ENCODE results near the gene GNA15. TPM values are rescaled to one million over a fixed set of nuclear protein-coding genes. Genes with fewer than 3 reads are reported as not detected.

Gene GNA15
- total and polyA plus RNA-seq, 2 donors (not counting 3 experiments of a cell fraction or from before 2014, with no cell fraction given), result 0.17 TPM; not detected in 1

DNA sequence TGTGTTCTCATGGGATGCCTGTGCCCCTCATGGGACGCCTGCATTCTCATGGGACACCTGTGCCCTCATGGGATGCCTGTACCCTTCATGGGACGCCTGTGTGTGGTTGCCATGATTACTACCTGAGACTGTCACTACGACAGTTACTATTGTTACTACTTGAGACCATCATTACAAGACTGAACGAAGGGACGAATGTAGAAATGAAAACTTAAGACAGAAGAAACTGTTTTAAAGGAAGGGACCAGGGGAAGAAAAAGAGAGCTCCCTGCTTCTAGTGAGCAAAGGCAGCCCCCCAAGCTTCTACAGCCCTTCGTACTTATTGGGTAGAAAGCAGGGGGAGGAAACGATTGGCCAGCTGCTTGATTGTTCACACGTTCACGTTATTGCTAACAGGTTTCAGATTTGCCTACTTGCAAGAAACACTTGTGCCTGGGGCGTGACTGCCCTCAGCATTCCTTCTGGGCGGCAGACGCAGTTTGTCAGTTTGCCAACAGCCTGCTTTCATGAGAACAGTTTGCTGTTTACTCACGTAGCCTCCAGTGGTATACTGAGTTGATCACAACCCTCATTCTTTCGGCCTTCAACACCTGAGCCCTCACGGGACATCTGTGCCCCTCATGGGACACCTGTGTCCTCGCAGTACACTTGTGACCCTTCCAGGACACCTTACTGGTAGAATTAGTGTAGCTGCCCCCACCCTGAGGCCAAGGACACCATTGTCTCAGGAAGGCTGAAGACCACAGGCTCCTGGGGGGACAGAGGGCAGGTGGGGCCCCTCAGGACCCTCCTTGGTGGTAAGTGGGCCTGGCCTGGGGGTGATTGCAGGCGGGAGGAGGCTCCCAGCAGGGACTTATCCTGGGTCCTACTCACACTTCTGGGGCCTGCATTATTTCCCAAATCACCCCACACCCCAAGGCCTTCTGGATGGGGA is 40.2 kb downstream of the GNA15 start:
- Histone ChIP-seq H3K9me3 (replicated peaks; ENCODE audit: control insufficient read depth, insufficient read depth, low read length) (no peaks in the 10 kb centered on the region), H3K9ac (replicated peaks; ENCODE audit: extremely low read depth, insufficient read depth, low read length) (no peak overlapping the region), H2AFZ (ENCODE audit: low read depth, low read length) (no peak overlapping the region), H3K4me1 (ENCODE audit: control insufficient read depth, extremely low read depth, insufficient read depth, low read length) (peaks cover 6% of the 10 kb centered on the region), H3K4me3 (replicated peaks in 1 of 3; ENCODE audit: insufficient read depth in 1 of 3, low read depth in 1 of 3, low read length in 3 of 3) (no peak overlapping the region), H3K79me2 (ENCODE audit: control insufficient read depth, insufficient read depth, low read length) (no peaks in the 10 kb centered on the region), H3K36me3 (ENCODE audit: control insufficient read depth in 2 of 2, extremely low read depth in 1 of 2, insufficient read depth in 2 of 2, low read length in 2 of 2) (no peaks in the 10 kb centered on the region), H4K20me1 (replicated peaks; ENCODE audit: control insufficient read depth, extremely low read depth, insufficient read depth, low read length) (no peaks in the 10 kb centered on the region), H3K9me1 (replicated peaks; ENCODE audit: control insufficient read depth, extremely low read depth, insufficient read depth, low read length) (no peaks in the 10 kb centered on the region), H3K27me3 (ENCODE audit: control insufficient read depth in 2 of 2, insufficient read depth in 2 of 2, low read length in 2 of 2) (no peaks in the 10 kb centered on the region), H3K27ac (ENCODE audit: insufficient read depth, low read depth, low read length) (no peak overlapping the region), H3K4me2 (ENCODE audit: insufficient read depth, low read length) (no peak overlapping the region)
- TF ChIP-seq GATA2 (IDR thresholded peaks at IDR 0.05; ENCODE audit: insufficient read depth, insufficient read length, low read depth, low read length) (no peak), JUN (IDR thresholded peaks at IDR 0.05; ENCODE audit: borderline replicate concordance, insufficient read depth, insufficient read length, low read depth) (no peak), MYC (IDR thresholded peaks at IDR 0.05; ENCODE audit: low read depth, low read length) (no peak), POLR2A (IDR thresholded peaks at IDR 0.05; ENCODE audit: low read depth, low read length) (no peak), EZH2 (IDR thresholded peaks at IDR 0.05; ENCODE audit: borderline replicate concordance, low read depth, low read length, severe bottlenecking) (no peak), POLR2AphosphoS5 (IDR thresholded peaks at IDR 0.05; ENCODE audit: insufficient read depth, low read depth, low read length) (no peak), FOS (IDR thresholded peaks at IDR 0.05; ENCODE audit: borderline replicate concordance, insufficient read depth, low read length) (no peak)
- TF ChIP-seq, protein P1, sequence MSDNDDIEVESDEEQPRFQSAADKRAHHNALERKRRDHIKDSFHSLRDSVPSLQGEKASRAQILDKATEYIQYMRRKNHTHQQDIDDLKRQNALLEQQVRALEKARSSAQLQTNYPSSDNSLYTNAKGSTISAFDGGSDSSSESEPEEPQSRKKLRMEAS (IDR thresholded peaks at IDR 0.05; ENCODE audit: insufficient read depth, insufficient read length), result no peak
- TF ChIP-seq, protein P2, sequence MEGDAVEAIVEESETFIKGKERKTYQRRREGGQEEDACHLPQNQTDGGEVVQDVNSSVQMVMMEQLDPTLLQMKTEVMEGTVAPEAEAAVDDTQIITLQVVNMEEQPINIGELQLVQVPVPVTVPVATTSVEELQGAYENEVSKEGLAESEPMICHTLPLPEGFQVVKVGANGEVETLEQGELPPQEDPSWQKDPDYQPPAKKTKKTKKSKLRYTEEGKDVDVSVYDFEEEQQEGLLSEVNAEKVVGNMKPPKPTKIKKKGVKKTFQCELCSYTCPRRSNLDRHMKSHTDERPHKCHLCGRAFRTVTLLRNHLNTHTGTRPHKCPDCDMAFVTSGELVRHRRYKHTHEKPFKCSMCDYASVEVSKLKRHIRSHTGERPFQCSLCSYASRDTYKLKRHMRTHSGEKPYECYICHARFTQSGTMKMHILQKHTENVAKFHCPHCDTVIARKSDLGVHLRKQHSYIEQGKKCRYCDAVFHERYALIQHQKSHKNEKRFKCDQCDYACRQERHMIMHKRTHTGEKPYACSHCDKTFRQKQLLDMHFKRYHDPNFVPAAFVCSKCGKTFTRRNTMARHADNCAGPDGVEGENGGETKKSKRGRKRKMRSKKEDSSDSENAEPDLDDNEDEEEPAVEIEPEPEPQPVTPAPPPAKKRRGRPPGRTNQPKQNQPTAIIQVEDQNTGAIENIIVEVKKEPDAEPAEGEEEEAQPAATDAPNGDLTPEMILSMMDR (IDR thresholded peaks at IDR 0.05; ENCODE audit: extremely low read depth in 1 of 2, insufficient read depth in 1 of 2, low read depth in 1 of 2, low read length in 2 of 2), result no peak
- no peak for FAIRE-seq
- dilution Hi-C loops (cut with MboI; ENCODE audit: extremely low pct_ligation_motif_present, low sequenced_read_pairs), result no loop called here
- no peak for DNase-seq (ENCODE audit: low read depth, low spot score)
- BruUV-seq (replicated peaks), result no TSS peak
- intact Hi-C loops (cut with micrococcal nuclease), result no loop called here
- ChIA-PET POLR2A (no interaction called here), CTCF (interaction anchor here (0.9 to 1.3 kb wide), 2 partner anchors 47 to 72 kb away, joined by 3 read pairs; no protein-coding TSS in a partner anchor)

Measured in endothelial cell of umbilical vein (primary cell).